GM04503 (cell line): ENCODE data around the gene CES3.

Experiments used
- DNase-seq: peaks from one replicate; pipeline ENCODE4 v3.0.0-alpha.2; 2012; ENCODE audit warnings: low read depth

Gene CES3

DNA sequence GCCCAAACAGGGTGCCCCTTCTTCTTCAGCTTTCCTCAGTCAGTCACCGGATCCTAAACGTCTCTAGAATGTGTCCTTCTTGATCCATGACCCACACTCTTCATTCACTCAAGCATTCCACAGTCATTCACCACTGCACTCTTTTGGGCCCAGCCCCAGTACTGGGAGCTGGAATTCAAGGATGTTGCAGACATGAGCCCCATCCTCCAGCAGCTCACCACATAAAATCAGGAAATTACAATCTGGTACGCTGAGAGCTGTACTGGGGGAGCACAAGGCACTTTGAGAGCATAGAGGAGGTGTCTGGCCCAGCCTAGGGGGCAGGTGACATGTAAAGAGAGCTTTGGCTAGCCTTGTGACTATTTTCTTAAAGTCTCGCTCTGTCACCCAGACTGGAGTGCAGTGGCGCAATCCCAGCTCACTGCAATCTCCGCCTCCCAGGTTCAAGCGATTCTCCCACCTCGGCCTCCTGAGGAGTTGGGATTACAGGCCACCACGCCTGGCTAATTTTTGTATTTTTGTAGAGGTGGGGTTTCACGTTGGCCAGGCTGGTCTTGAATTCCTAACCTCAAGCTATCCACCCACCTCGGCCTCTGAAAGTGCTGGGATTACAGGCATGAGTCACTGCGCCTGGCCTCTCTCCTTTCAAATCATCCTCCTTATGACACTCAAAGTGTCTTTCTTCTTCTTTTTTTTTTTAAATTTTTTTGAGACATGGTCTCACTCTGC lies 46.0 kb downstream of the CES3 start:
- no peak for DNase-seq

DNA sequence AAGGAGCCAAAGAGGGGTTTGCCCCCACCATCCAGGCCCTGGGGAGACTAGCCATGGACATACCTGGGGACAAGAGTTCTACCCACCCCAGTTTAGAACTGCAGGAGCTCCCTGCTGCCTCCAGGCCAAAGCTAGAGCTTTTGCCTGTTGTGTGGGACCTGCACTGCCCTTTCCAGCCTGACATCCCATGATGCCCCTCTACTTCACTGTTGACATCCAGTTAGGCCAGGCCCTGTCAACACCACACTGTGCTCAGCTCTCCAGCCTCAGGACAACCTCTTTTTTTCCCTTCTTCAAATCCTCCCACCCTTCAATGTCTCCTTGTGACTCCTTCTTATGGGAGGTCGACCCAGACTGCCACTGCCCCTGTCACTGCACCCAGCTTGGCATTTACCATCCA lies 48.1 kb downstream of the CES3 start:
- no peak for DNase-seq

DNA sequence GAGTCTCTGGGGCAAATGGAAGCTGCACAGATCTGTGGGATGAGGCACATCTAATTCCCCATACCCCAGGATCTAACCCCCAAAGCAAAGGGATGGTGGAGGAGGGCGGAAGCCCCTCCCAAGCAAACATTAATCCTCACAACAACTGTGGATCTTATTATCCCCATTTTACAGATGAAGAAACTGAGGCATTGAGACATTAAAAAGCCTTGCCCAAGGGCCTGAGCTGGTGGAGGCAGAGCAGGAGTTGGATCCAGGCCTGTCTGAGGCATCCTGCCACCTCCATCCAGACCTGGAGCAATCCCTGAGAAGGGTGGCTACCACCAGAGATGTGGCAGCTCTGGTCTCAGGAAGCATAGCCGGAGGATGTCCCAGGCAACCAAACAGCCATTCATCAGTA lies 50.2 kb downstream of the CES3 start:
- no peak for DNase-seq

DNA sequence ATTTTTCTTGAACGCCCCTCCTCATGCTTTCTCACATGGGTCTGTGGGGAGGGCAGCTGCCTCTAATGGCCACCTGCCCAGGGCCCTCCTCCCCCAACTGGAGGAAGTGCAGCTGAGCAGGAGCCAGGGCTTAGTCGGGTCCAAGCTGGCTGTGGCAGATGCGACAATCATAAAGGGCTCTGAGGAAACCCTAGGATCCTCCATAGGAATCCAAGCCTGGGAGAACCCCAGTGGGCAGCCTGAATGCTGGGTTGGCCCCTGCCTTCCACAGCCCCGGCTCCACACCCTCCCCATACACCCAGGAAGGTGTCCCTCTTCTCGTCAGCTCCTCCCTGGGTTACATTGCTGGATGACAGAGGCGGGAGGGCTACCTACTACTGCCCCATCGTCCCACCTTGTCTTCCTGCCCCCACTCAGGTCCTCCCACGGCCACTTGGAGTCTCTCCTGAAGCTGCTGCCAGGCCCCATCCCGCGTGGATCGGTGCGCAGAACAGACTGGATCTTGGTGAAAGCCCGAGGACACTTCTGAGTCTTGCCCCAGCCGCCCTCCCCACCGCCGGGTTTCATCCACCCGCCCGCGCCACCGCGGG lies 52.3 kb downstream of the CES3 start:
- DNase-seq = no peak

DNA sequence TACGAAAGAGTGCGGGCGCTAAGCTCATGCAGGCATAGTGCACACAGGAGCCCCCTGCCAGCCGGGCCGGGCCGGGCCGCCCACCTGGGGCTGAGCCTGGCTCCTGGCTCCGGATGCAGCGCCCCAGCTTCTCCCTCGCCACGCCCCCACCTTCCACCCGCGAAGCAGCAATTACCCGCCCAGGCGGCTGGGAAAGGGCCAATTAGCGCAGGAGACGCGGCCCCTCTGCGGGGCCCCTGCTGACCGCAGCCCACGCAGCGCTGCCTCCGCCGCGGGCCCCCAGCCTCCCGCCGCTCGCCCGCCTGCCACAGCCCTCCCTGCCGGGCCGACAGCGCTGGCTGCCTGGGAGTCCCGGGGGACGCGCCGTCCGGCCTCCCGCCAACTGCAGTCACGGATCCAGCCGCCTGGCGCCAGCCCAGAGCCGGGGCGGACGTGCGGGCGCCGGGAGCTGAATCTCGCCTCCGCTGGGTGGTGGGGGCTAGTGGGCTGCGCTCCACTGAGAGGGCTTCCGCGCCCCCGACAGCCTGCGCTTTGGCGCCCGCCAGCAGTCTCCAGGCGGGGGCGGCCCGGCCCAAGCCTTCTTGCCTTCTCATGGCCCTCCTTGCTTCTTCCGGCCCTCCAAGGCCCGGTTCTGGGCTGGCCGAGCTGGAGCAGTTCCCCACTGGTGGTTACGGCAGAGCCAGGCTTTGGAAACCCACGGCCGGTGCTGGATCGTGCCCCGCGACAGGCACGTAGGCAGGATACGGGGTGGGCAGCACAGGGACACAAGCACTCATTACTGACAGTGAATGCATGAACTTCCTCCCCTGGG lies 53.0 kb downstream of the CES3 start:
- DNase-seq = no peak

DNA sequence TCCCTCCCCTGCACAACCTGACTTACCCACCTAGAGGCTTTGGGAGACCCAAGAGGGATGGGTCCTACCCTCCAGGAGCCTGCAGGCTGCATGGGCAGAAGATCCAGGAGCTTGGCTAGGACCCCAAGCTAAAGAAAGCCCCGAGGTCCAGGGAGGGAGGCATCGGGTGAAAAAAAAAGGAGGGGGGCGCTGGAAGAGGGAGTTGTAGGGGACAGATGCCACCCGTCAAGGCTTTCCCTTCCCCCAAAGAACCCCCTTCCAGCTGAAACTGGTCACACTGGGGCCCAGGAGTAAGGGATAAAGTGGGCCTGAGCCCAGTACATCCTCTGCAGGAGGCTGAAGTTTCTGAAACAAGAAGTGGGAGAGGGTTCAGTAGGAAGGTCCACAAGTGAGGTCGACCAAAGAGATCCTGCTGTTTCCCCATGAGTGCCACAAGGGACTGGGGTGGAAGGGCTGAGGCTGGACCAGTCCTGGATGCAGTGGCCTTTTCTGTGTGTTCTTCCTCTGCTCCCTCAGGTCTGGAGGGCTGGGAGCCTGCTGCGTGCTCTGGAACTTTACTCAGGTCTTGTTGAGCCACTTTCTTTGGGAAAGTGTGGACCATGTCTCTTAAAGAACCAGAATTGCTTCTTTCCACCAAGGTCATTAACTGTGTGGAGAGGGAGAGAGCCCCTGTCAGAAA lies 53.7 kb downstream of the CES3 start:
- no peak for DNase-seq

DNA sequence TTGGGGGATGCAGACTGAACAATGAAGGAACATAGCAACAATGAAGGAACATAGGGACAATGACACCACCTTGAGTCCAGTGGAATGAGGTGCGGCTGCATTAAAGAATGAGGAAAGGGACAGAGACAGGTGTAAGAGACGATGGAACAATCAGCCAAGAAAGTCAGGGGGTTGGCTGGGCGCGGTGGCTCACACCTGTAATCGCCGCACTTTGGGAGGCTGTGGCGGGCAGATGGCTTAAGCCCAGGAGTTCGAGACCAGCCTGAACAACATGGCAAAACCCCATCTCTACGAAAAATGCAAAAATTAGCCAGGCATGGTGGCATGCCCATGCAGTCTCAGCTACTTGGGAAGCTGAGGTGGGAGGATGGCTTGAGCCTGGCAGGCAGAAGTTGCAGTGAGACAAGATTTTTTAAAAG lies 54.3 kb downstream of the CES3 start:
- DNase-seq = no peak

DNA sequence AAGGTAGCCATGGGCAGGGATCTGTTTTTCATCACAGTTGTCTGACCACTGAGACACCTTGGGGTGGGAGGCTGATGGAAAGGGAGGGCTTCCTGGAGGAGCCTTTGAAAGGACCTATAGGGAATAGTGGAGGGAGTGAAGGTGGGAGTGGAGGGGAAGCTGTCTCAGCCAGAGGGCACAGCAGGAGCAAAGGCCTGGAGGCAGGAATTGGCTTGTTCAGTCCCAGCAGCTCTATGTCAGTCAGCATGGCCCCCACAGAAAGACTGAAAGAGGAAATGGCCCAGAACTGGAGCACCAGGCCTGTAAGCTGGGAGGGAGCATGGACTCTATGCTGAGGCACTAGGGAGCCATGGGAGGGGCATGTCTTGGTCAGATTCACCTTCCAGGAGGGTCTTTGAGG lies 55.1 kb downstream of the CES3 start:
- no peak for DNase-seq

DNA sequence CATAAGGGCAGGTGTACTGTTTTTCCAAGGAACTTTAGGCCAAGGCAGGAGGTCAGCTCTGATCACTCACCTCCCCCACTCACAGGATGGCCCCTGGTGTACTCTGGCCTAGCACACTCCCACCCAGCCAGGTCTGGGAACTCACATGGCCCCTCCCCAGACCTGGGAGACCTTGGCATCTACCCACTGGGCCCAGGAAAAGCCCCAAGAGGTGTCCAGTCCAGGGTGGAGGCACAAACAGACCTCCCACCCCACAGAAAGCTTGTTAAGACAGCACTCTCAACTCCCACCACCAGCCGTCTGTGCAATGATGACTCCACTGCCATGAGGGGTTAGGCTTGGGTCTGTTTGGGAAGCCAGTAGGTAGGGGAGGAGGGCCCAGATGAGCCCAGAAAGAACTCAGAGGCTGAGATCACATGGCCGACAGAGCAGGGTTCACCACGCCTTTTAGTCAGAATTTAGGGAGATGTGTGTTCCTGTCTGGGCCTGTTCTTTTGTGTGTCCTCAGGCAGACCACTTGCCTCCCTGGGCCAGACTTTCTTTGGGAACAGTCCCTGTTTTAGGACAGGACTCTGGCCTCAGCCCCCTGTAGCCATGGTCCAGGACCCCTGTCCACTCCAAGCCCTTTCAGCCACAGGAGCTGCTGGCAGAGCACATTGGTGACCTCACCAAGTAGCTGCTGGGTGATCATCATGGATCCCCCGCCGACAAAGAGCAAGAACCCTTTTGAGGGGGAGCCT lies 55.8 kb downstream of the CES3 start:
- no peak for DNase-seq

DNA sequence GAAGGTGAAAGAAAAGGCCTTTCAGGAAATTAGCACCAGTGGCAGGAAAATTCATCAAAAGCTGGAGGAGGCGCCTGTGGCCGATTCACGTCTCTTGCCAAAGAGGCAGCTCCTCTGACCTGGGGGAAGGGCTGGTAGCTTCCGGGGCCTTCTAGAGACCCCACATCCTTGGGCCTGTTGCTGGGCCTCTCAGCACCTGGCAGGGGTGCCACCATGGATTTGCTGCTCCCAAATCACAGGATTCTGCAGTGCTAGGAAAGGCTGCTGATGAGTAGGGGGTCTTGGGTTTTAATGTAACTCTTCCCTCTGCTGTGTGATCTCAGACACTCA lies 56.3 kb downstream of the CES3 start:
- DNase-seq = no peak

DNA sequence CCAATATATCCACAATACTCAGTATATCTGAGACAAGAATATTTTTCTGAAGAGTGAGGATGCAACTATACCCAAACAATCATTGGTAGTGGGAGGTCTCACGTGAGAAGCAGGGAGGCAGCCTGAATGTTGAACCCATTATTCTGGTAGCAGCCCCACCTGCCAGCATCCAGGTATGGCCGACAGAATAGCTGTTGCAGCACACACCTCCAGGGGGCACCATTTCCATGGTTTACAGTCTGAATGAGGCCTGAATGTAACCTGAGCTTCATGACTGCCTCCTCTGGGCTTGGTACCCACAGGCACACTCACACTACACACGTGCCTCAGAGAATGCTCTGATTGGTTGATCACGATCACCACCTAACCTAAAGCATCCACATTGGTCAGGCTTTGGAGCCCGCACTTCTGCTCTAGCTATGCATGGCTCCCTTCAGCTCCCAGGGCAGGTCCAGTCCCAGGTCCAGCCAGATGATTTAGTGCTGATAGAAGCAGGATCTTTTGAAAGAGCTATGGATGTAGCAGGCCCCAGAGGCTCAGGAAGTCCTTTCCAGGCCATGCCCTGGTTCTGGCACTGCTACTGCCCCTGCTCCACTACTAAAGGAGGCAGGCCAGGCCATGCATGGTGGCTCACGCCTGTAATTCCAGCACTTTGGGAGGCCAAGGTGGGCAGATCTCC lies 56.9 kb downstream of the CES3 start:
- peak; percentile 60 for DNase-seq

DNA sequence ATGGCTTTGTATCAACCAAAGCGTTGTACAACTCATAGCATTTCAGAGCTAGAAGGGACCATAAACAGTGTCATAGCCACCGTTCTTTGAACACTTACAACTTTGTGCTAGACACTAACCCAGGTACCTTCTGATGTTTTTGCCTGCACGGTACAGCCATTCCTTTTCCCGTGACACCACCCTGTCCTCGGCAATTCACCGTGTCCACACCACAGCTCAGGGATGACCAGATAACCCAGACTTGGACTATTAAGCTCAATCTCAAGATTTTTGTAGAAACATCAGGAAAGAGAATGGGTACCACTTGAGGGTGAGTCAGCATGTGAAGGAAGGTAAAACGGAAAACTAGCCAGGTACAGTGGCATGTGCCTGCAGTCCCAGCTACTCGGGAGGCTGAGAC lies 58.1 kb downstream of the CES3 start:
- DNase-seq = no peak

DNA sequence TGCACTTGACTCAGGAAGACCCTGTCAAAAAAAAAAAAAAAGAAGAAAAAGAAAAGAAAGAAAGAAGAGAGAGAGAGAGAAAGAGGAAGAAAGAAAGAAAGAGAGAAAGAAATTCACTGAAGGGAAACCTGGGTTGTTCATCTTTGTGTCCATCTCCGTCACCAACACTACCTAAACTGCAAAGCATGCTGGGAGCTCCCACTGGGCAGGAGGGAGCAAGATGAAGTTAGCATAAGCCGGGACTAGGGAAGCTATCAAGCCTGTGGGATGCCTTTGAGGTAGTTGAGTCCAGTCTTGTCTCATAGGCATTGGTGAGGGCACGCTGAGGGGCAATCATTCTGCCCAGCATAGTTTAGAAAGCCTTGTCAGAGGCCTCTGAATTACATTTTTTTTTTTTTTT lies 60.3 kb downstream of the CES3 start:
- no peak for DNase-seq

DNA sequence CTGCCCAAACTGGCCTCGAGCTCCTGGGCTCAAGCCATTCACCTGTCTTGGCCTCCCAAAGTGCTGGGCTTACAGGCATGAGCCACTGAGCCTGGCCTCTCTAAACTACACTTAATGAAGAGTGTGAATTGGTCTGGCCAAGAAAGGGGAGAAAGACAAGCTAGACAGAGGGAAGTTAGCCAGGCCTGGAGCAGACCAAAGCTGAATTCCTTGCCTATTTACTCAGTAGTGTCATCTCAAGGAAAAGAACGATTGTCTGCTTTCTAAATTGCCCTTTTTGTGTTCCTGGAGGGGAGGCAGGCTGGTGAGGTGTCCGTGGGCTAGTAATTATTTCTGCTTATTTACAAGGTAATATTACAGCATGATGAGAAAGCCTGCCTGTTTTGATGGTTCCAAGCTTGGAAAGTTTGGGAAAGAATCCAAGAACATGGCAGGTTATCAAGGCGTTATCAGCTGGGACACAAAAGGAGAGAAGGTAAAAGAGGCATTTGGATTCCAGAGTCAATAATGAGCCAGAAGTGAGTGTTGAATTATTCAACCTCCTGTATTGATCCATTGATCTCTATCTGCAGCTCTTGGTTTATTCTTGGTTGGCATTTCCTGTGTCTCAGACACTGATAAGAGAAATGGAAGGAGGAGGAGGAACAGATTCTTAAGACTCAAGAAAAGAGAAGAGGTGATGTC lies 61.6 kb downstream of the CES3 start:
- DNase-seq = no peak

DNA sequence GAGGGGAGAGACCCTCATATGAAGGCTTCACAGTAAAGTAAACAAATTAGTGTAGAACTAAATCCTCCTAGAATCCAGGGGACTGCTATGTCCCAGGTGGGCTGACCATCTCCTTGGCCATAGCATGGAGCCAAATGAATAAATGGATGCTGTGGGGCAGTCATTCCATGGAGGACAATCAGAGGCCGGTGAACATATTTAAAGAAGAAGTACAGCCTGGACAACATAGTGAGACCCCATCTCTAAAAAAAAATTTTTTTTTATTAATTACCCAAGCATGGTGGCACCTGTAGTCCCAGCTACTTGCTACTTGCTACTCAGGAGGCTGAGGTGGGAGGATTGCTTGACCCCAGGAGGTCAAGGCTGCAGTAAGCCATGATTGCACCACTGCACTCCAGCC lies 62.6 kb downstream of the CES3 start:
- DNase-seq = no peak
